GM21529 (cell line): ENCODE data around the gene LRRC58.
"Not testable (repeated sequence)": the region's sequence is repeated elsewhere in the genome, so short reads cannot be mapped to it uniquely, and the experiment has no call there.

ENCODE experiments used
- ATAC-seq: cut with Tn5 transposase; IDR thresholded peaks from one replicate; pipeline ENCODE4 v1.9.1; 2021; ENCODE audit not compliant: unreplicated experiment

The LRRC58 gene

DNA sequence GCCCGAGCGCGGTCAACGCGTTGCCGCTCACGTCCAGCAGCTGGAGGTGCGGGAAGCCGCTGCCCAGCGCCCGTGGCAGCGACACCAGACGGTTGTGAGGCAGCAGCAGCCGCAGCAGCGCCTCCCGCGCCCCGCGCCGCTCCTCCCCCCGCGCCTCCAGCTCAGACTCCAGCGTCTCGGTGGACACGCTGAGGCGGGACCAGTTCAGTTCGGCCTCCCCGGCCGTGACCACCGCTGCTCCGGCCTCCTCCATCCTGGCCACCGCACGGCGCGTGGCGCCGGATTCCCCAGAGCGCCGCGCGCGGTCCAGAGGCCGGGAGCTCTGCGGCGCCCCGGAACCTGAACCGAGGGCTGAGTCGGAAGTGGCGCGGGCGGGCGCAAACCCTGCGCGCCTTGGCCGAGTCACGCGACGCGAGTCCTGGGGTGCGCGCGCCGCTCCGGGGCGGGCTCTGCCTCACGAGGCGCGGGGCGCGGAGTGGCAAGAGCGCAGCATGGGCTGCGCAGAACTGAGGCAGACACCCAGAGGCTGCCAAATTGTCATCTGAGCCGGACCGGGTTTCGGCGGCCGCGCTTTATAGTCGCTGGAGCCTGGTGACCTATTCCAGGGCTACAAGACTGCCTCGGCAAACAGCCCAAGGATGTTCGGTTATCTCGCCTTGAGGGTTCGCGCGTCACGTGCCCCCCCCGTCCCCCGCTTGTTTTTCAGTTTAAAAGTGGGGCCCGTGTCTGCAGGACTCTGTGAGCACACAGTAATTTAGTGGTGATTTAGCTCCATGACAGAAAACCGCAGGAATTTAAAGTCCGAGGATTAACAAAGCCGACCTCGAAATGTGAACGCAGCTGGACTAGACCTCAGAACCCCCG, at the start of gene LRRC58:
Gene LRRC58 (minus strand): TSS at position 364 of the 864 bp plus-strand sequence. CDS start 111 bp downstream, at position 253.
- ATAC-seq, result peak; percentile 84

- no peak for ATAC-seq
These were observed 47.3 kb upstream of the LRRC58 start for GRCh38 chr3:120396469-120396868.

DNA sequence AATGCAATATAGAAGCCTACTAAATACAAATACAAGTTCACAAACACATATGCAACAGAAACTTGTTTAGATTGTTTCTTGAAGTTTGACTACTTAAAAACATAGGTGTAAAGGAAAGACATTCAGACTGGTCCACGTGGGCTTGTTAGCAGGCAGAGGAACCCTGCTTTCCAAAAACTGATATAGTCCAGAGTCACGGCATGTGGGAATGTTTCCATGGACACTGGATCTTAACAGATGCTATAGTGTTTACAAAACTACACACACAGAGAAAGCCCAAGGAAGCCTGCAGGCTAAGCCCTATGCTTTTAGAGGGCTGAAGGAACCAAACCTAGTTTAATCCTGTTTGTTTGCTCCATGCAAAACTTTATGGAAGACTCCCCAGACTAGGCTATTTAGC, 45.2 kb upstream of the LRRC58 start:
- no peak for ATAC-seq

GRCh38 chr3:120393761-120394160, 44.6 kb upstream of the LRRC58 start:
- ATAC-seq, result no peak

GRCh38 chr3:120393243-120393642, 44.1 kb upstream of the LRRC58 start:
- no peak for ATAC-seq

GRCh38 chr3:120382941-120383447, 33.8 kb upstream of the LRRC58 start:
- ATAC-seq, result no peak

DNA sequence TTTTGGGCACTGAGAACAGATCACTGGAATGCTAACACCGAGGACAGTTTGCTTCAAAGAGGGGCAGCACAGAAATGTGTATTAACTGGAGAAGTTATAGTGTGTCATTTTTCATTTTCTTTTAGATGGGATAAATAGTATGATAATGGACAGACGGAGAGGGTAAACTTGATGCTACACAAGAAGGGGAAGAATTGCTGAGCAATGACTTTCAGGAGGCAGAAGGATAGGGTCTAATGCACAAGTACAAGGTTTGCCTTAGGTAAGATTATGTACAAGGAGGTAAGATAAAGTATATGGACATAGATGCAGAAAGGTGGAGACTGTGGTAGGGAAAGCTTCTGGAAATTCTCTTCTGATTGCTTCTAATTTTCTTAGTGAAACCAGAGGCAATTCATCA, 32.3 kb upstream of the LRRC58 start:
- ATAC-seq, result no peak

DNA sequence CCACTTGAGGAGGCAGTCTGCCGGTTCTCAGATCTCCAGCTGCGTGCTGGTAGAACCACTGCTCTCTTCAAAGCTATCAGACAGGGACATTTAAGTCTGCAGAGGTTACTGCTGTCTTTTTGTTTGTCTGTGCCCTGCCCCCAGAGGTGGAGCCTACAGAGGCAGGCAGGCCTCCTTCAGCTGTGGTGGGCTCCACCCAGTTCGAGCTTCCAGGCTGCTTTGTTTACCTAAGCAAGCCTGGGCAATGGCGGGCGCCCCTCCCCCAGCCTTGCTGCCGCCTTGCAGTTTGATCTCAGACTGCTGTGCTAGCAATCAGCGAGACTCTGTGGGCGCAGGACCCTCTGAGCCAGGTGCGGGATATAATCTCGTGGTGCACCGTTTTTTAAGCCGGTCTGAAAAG, 28.8 kb upstream of the LRRC58 start:
- ATAC-seq, result not testable (repeated sequence)

DNA sequence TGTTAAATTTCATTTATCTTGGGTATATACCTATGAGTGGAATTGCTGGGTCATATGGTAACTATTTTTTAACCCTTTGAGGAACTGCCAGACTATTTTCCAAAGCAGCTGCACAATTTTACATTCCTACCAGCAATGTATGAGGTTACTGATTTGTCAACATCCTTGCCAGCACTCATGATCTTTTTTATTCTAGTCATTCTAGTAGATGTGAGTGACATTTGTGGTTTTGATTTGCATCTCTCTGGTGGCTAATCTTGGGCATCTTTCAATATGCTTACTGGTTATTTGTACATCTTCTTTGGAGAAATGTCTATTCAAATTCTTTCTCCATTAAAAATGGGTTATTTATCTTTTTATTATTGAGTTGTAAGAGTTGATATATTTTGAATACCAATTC, 21.3 kb upstream of the LRRC58 start:
- no peak for ATAC-seq

DNA sequence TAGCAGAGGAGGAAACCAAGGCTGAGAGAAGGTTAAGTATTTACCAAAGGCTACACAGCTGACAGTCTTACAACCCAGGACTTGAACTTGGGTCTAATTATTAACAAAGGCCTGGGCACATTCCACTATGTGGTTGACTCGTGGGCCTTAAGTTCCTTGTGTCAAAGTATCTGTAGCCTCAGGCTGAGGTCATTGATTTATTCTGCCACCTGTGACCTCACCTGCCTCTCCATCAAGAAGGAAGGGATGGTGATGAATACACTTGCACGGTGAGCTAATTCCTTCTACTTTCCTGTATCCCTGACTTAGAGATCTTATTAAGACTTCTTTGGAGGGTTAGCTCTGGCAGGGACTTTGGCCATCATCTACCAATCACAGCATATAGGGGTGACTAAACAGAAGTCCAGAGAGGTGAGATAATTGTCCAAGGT, 19.9 kb upstream of the LRRC58 start:
- peak; percentile 86 for ATAC-seq

DNA sequence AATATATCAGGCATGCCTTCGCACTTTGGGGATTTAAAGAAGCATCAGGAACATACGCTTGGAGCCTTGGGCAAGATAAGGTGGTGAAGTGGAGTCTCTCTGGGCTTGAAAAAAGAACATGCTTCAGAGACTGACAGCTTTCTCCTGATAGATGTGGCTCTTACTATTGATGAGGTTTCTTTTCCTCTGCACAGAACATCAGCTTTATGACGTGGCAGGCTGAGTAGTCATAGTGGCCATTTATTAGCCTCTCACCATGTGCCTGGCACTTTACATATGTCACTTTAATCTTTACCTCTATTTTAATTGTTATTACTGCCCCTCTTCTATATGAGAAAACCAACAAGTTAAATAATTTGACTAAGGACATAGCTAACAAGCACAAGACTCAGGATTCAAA, 19.0 kb upstream of the LRRC58 start:
- ATAC-seq, result no peak

- ATAC-seq, result no peak
These were observed 15.7 kb upstream of the LRRC58 start for GRCh38 chr3:120364821-120365220.

- no peak for ATAC-seq
These were observed 14.9 kb upstream of the LRRC58 start for GRCh38 chr3:120364101-120364500.

DNA sequence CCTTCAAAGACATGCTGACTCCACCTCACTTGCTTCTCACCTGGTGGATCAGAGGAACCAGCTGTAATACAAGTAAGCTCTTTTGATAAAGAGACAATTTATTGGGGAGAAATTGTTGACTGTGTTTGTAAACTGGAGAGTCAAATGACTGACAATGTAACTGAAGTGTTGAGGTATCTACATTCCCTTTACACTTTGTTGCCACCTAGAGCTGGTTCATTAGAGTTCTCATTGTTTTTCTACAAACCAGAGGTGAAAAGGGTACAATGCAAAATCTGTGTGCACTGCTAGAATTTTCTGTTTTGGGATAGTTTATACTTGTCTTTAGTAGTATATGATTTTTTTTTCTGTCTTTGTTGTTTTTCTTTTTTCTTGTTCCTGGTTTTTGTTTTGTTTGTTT, 8.7 kb upstream of the LRRC58 start:
- no peak for ATAC-seq

DNA sequence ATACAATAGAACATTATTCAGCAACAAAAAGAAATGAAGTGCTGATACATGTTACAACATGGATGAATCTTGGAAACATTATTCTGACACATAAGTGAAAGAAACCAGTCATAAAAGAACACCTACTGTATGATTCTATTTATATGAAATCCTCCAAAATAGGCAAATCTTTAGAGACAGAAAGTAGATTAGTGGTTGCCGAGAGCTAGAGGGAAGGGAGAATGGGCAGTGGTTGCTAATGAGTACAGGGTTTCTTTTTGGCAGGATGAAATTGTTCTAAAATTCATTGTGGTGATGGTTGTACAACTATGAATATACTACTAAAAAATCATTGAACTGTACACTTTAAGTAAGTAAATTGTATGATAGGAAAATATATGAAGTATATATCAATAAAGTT, 6.3 kb upstream of the LRRC58 start:
- no peak for ATAC-seq

- ATAC-seq, result no peak
These were observed 4.3 kb upstream of the LRRC58 start for GRCh38 chr3:120353463-120353862.

DNA sequence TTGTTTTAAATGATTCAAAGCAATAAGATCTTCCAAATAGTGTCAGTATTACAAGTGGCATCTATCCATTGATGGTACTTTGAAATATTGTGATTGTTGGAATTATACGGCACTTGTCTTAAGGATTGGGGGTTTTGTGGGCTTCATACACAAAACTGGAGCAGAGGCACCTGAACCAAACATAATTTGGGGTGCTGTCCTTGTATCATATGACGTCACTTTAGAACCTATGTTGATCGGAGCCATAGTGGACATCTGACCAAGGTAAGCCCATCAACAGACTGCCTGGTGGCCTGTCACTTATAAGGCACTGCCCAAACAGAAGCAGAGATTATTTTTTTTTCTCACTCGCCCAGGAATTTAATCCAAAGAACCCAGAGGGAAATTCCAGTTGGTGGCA, 2.9 kb upstream of the LRRC58 start:
- no peak for ATAC-seq

DNA sequence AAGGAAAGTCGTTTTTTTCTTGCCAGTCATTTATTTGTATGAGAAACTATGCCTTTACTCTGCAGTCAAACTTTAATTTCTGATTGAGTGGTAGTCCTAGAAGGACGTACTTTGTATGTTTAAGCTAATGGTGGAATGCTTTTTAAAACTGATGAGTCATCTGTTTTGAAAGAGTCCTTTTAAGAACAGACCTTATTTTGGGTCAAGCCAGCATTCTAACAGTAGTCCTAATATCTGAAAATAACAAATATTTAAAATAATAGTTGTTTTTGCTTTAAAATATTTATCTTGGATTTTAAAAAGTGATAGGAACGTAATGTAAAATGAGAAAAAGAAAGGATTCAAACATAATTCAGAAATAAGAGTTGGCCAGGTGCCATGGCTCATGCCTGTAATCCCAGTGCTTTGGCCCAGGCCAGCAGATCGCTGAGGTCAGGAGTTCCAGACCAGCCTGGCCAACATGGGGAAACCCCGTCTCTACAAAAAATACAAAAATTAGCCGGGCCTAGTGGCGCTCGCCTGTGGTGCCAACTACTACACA, 1.3 kb upstream of the LRRC58 start:
- ATAC-seq, result no peak

- no peak for ATAC-seq
These were observed 636 bp upstream of the LRRC58 start for GRCh38 chr3:120349855-120350125.

- peak; percentile 43 for ATAC-seq
These were observed 826 bp downstream of the LRRC58 start for GRCh38 chr3:120348065-120348990.

- ATAC-seq, result no peak
These were observed 4.8 kb downstream of the LRRC58 start for GRCh38 chr3:120344349-120344748.
